ENCODE data around the gene TIFAB.
A peak's percentile ranks its signal among the peaks of the same experiment; 100 is the strongest.

- TF ChIP-seq POLR2A (IDR thresholded peaks at IDR 0.05) = no peak
- peak in 1 of 4 experiments; percentile 17 for TF ChIP-seq CTCF (IDR thresholded peaks at IDR 0.05)
- peak; percentile 48 for TF ChIP-seq POLR2AphosphoS5 (IDR thresholded peaks at IDR 0.05)
Measured at GRCh38 chr5:135437796-135438560, 14.2 kb downstream of the TIFAB start.
